ENCODE measurements around the gene SH3PXD2A.
A peak's percentile ranks its signal among the peaks of the same experiment; 100 is the strongest.

Gene SH3PXD2A

GRCh38 chr10:103658049-103658577 is 197.3 kb downstream of the SH3PXD2A start:
- no peak for DNase-seq

DNA sequence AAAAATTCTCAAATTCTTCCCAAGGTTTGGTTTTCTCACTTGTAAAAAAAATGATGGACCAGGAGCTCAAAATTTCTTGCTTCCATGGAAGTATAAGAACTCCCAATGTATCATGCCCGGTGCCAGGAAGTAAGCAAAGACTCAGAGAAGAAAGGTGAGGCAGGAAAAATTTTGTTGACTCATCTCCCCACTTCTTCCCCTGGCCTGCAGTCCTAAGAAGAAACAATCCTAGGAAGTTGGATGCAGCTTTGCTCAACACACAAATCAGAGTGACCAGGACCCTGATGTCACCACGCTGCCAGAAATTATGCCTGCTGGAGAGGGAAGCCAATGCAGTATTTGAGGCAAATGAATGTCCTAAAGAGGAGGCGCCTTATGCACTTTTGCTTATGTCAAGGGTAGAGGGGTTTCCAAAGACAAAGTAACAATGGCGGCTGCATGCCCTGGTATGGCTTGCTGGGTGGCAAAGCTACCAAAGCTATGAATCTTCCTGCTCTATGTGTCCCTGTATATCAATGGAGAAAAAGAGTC is 198.2 kb downstream of the SH3PXD2A start:
- DNase-seq, result no peak

DNA sequence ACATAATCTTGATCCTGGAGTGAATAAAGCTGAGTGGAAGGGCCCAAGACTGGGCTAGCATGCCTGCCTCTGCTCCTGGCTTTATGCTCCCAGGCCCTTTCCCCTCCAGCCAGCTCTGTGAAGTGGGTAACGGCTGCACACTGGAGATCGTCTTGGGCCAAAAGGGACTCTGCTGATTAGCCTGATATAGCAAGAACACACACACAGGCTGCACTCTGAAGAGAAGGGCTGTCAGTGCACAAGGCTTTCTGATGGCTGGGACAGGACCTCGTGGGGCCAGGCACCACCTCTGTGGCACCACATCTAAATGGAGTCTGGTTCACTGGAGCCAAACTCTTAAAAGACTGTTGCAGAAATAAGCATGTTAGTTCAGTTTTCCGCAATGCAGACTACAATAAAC is 200.5 kb downstream of the SH3PXD2A start:
- DNase-seq, result no peak

GRCh38 chr10:103653581-103654037 is 201.8 kb downstream of the SH3PXD2A start:
- DNase-seq, result no peak

DNA sequence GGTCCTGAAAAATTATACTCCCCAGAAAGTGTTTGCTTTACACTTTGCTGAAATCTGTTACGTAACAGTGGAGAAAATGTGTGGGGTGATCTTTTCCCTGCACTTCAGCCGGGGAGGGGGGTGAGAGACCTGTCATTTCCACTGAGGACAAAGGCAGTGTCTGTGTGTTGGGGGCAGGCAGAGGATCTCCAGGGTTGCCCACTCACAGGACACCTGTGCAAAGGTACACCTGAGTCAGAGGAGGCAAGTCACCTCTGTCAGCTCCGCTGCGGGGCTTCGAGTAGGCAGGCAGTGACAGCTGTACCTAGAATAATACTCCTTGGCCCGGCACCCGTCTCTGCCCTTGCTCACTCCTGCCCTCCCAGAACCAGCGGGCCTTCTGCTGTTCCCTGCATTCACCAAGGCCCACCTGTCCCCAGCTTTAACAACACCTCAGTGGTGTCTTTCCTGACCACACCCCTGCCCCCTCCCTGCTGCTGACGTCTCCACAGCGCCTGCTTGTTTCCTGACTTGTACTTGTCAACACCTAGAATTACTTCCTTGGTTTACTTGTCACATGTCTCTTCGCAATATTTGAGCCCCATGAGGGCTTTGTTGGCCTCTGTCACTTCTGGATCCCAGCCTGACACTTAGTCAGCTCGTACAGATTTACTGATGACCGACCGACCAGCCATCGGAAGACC is 202.6 kb downstream of the SH3PXD2A start:
- no peak for DNase-seq

DNA sequence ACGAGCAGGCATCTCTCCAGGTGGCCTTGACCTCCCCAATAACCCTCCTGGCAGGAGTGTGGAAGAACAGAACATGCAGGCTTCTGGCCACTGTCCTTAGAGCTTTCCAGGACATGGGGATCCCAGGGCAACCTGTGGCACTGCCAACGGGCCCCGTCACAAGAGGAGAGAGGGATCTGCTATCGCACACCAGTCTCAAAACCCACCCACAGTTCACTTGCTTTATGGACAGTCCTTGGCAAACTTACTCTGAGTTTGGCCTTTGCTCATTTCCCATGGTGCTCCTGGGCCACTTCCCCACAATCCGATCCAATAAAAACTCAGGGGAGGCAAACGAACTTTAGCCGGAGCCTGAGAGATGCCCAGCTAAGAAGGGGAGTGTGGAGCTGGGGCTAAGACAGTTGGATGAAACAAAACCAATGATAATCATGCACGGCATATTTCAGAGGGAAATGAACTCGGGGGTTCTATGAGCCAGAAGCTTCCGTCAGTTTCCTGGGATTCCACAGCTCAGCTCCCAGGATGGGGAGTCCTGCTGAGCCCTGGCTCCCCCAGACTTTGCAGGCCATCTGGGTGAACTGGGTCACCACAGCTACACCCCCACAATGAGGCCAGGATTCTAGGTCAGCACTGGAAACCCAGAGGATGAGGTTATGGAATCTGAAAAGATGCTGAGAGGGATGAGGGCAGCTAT is 203.4 kb downstream of the SH3PXD2A start:
- no peak for DNase-seq

GRCh38 chr10:103651333-103651732 is 204.0 kb downstream of the SH3PXD2A start:
- no peak for DNase-seq

DNA sequence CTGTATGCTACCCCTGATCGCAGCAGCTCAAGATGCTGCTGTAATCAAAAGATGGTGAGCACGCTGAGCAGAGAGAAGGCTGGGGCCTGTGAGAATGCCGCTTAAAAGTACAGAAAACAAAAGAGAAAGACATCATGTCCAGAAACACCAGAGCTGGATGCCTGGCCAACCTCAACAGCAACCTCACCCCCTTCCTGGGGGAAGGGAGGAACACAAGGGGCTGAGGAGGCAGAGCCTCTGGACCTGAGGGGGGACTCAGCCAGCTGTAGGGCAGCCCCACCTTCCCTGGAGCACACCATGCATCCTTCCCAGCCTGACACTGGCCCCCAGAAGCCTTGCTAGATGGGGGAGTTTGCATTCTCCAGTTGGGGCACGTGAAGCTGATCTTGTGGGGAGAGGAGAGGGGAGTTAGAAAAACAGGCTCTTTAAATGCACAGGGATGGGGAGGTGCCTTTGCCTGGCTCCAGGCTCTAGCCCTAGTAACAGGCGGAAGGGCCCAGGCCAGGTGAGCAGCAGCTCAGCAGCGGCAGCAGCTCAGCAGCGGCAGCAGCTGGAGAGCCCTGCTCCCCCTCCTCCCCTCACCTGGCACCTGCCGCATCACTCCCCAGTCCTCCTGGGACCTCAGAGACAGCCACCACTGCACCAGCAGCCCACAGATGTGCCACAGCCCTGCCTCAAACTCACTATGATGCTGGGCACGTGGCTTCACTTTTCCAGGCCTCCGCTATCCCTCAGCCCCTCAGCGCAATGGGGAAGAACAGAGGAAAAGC is 205.5 kb downstream of the SH3PXD2A start:
- DNase-seq, result no peak

DNA sequence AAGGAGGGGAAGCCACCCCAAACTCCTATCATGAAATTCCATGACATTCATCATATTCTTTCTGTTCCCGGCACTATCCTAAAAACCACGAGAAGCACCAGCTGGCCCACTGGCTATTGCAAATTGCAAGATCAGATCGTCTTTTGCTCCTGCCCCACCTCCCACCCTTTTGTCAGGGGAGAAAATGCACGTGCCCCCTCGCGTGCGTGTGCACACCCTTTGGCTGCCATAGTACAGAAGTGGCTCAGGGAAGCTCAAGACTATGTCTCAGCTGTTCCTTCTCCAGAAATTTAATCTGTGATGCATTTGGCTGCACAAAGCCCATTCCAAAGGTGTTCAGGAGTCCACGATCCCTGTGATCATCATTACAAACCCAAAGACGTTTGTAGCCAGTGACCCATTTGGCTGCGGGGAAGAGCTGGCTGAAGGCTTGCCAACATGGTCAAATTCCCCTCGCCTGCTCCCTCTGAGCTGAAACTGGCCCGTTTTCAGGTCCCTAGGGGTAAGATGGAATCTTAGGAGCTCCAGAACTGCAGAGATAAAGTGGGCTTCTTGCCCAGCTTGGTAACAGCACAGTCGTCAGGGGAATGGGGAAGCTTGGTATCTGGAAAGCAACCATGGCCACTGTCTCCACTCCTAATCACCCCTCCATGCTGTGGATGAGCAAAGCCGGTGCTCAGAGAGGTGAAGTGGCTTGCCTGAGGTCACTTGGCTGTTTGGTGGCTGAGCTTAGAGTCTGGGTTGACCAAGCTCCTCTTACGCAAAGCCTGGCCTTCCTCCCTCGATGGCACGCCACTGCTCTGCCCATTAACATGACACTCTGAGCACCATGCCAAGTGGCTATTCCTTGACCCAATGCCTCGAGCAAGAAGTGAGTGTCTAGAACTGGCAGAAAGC is 206.5 kb downstream of the SH3PXD2A start:
- peak; percentile 91 for DNase-seq

- DNase-seq, result peak; percentile 58
Measured at GRCh38 chr10:103648251-103648635, 207.1 kb downstream of the SH3PXD2A start.

- no peak for DNase-seq
Measured at GRCh38 chr10:103646304-103646703, 209.1 kb downstream of the SH3PXD2A start.

DNA sequence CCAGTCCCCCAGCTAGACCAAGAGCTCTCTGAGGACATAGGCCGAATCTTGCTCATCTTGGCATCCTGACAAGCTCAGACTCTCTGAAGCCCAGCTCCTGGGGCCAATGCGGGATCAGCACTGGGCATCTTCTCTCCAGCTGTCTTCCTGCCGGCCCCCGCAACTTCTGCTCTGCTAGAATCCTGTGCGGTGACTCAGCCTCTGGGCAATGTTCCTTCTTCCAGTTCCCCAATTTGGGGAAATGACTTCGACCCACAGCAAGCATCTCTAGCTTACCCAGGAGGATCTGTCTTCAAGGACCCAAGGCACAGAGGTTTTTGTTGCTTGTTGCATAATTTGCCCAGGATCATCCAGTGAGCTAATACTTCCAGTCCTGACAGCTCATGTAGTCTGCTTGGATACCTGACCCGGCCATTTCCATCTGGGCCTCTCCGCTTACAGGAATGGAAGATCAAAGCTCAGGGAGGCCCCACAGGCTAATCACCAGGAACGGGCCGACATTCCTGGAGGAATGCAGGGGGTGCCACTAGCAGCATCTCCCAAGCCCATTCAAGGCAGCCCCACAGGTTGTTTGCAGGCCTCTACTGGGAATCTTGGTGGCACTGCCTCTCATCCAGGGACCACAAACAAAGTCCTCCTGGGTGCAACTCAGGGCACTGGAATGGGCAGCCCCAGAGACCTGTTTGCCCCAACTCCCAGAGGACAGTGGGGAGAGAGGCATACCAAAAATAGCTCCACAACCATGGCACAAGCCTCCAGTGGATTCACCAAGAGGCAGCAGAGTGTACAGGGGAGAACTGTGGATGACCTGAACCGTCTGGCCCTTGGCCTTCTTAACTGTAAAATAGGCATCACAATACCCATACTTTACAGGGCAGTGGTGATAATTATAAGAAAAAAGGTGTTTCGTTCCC is 210.0 kb downstream of the SH3PXD2A start:
- peak; percentile 97 for DNase-seq

DNA sequence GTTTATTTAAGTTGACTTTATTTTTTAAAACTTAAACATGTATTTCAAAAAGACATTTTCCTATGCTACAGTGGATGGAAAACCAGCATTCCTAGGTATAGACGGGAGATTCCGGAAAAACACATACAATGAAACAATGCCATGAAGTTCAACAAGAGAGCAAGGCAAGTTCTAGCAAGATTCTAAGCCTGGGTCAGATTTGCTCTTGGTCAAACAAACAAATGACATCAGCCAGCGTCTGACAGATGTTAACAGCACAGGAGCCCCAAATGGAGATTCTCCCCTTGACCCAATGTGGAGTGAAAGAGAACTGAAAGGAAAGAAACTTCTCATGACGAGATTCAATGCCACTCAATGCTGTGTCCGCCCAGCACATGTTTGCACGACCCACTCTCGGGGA is 212.0 kb downstream of the SH3PXD2A start:
- DNase-seq, result no peak

GRCh38 chr10:103641326-103641725 is 214.1 kb downstream of the SH3PXD2A start:
- DNase-seq, result no peak

DNA sequence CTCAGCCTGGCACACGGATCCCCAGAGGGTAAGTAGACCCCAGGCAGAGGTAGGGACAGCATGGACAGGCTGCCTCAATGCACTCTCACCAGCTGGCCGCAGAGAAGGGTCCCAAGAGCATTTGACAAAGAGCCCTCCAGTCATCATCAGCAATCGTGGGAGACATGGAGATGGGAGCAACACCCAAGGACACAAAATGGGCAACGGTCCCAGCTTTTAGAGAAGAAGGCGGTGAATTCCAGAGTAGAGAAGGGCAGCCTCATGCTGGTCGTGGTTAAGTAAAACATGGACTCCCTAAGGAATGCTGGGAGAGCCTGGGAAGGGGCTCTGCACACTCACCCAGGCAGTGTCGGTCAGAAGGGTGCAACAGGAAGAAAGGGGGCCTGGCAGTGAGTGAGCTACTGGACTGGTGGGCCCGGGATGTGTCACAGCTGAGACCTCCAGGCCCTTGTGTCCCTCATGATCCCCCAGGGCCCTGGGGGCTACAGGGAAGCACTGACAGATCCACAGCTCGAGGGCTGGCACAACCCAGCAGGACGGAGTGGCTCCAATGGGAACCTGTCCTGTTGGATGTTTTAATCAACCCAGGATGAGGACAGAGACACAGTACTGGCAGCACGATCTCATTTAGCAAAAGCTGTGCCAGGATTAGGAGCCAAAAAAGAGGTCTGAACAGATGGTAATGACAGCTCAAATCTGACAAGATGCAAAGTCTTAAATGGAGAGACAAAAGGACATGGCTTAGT is 214.8 kb downstream of the SH3PXD2A start:
- peak; percentile 70 for DNase-seq

- peak; percentile 24 for DNase-seq
Measured at GRCh38 chr10:103638948-103639347, 216.4 kb downstream of the SH3PXD2A start.

DNA sequence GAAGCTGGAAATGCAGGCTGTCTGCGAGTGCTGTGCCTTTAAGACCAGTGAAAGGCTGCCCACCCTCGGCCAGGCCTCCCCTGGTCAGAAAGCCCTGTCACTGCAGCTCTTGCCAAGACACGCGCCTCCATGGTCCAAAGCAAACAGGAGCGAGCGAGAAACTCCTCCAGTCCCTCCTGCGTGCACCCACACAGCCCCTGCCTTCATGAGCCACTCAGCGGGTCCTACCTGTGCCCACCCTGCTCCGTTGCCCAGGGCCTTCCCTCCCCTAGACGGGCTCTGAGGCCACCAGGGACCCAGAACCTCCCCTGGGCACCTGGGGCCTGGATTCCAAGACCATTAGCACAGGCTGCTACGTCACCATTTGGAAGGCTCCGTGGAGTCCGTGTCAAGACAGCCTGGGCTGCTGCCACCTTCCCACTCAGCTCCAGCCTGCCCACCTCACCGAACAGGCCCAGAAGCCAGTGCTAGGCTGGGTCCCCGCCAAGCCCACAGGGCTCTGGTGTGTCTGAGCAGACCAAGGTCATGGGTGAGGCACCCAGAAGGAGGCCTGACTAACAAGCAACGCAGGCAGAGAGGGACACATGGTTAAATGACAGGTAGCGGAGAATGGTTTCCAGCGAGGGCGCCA is 217.3 kb downstream of the SH3PXD2A start:
- DNase-seq, result peak; percentile 69

DNA sequence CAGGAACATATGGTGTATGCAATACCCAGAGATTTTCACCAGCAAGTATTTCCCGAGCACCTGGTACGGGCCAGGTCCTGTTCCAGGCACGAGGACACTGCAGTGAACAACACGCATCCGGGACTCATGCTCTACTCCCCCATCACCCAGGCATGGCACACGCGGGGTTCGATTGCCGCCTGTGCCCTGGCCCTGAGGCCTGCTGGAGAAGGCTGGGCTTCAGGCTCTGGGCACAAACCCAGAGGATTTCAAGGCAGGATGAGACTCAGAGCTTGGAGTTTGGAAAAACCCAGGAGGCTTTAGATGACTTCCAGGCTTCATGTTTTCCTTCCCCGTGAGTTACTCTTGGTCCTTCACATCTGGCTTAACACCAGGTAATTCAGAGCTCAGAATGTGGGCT is 218.4 kb downstream of the SH3PXD2A start:
- peak; percentile 22 for DNase-seq

GRCh38 chr10:103636492-103636891 is 218.9 kb downstream of the SH3PXD2A start:
- no peak for DNase-seq

DNA sequence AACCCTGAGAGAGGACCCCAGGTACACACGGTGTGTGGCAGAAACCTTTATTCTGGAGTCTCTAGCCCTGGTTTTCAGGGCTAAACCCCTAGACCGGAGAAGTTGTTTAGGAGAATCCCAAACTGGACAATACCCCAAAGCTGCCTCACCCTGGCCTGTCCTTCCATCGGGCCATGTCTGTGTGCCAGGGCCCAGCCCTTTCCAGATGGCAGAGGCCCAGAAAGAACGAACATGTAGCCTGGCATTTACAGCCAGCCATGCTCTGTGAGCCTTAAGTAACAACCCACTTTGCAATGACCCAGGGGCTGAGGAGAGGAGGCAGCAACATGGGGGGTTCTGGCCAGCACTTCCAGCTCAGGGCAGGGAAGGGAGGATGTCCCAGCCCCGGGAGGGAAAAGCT is 219.8 kb downstream of the SH3PXD2A start:
- no peak for DNase-seq
